RCC 7860 (cell line): ENCODE data around the gene C17orf107.

Experiments
- DNase-seq: peaks from one replicate; pipeline ENCODE4 v3.0.0-alpha.2; 2015; ENCODE audit warnings: low spot score
- FAIRE-seq: peaks from 2 replicates; lab custom pipeline; 2012; peaks lifted over from hg19 to GRCh38; lab: Jason Lieb, UNC

Gene C17orf107

GRCh38 chr17:4932756-4933155, 33.4 kb downstream of the C17orf107 start:
- FAIRE-seq, result no peak
- DNase-seq, result no peak

- no peak for FAIRE-seq
Measured at GRCh38 chr17:4933646-4934045, 34.3 kb downstream of the C17orf107 start.

GRCh38 chr17:4934173-4934979, 35.0 kb downstream of the C17orf107 start:
- DNase-seq (peak; percentile 83), FAIRE-seq (peak; percentile 84)

More at GRCh38 chr17:4933646-4934045, 34.3 kb downstream of the C17orf107 start:
- no peak for DNase-seq

GRCh38 chr17:4935650-4936049, 36.3 kb downstream of the C17orf107 start:
- DNase-seq (no peak), FAIRE-seq (no peak)

- FAIRE-seq (no peak), DNase-seq (no peak)
Measured at GRCh38 chr17:4936436-4936835, 37.1 kb downstream of the C17orf107 start.

- no peak for DNase-seq
- FAIRE-seq, result no peak
Measured at GRCh38 chr17:4937553-4937952, 38.2 kb downstream of the C17orf107 start.

GRCh38 chr17:4938069-4938491, 38.7 kb downstream of the C17orf107 start:
- DNase-seq (no peak), FAIRE-seq (no peak)

GRCh38 chr17:4938688-4939545, 39.6 kb downstream of the C17orf107 start:
- FAIRE-seq (no peak), DNase-seq (no peak)

GRCh38 chr17:4939546-4939795, 40.1 kb downstream of the C17orf107 start:
- no peak for FAIRE-seq
- DNase-seq, result no peak

- FAIRE-seq, result peak; percentile 84
- DNase-seq, result peak; percentile 98
Measured at GRCh38 chr17:4939796-4940554, 40.6 kb downstream of the C17orf107 start, which contains the start of the genes RNF167 and SLC25A11. Gene RNF167 (plus strand): TSS chr17:4940268. CDS start chr17:4940910, 642 bp downstream. Gene SLC25A11 (minus strand): TSS chr17:4940046. CDS start chr17:4939910, 136 bp downstream.

GRCh38 chr17:4940555-4941318, 41.4 kb downstream of the C17orf107 start:
- no peak for DNase-seq

GRCh38 chr17:4941319-4941610, 41.9 kb downstream of the C17orf107 start:
- FAIRE-seq, result no peak
- DNase-seq, result no peak

More at GRCh38 chr17:4940555-4941318, 41.4 kb downstream of the C17orf107 start:
- FAIRE-seq, result no peak

- no peak for DNase-seq
Measured at GRCh38 chr17:4942760-4943508, 43.6 kb downstream of the C17orf107 start.

GRCh38 chr17:4944163-4944553, 44.8 kb downstream of the C17orf107 start:
- DNase-seq (no peak), FAIRE-seq (no peak)

More at GRCh38 chr17:4942760-4943508, 43.6 kb downstream of the C17orf107 start:
- no peak for FAIRE-seq

- FAIRE-seq (no peak), DNase-seq (no peak)
Measured at GRCh38 chr17:4944554-4945175, 45.3 kb downstream of the C17orf107 start.

GRCh38 chr17:4945176-4945943, 46.0 kb downstream of the C17orf107 start:
- FAIRE-seq, result peak; percentile 85
- peak; percentile 87 for DNase-seq

- FAIRE-seq, result no peak
Measured at GRCh38 chr17:4945944-4946280, 46.6 kb downstream of the C17orf107 start.

GRCh38 chr17:4946312-4946976, 47.1 kb downstream of the C17orf107 start:
- FAIRE-seq, result no peak
- no peak for DNase-seq

More at GRCh38 chr17:4945944-4946280, 46.6 kb downstream of the C17orf107 start:
- no peak for DNase-seq
